Breast epithelium (tissue), 4 donors: ENCODE data around the gene OTUB2. TPM values are rescaled to one million over a fixed set of nuclear protein-coding genes. Genes with fewer than 3 reads are reported as not detected.
A peak's percentile ranks its signal among the peaks of the same experiment; 100 is the strongest.

Experiments
- DNase-seq, 2 donors: peaks; one replicate each; pipeline ENCODE4 v3.0.0-alpha.2; 2019; ENCODE audit warnings: low spot score in 2 of 2
- H3K27ac ChIP-seq, 2 donors: fragments of 200-600 bp; sonication (generic) in 1 of 2; one replicate each; pipeline ENCODE4 v1.5.1; 2016 to 2019; ENCODE audit warnings: mild to moderate bottlenecking in 1 of 2
- H3K27me3 ChIP-seq, 2 donors: fragments of 200-600 bp; sonication (generic) in 1 of 2; one replicate each; pipeline versions ENCODE4 v1.5.1 to v1.6.0; 2017 to 2019; ENCODE audit warnings: control low read depth in 1 of 2, mild to moderate bottlenecking in 1 of 2
- H3K36me3 ChIP-seq: fragments of 200-600 bp; one replicate; pipeline ENCODE4 v1.5.1; 2019
- H3K4me1 ChIP-seq, 2 donors: fragments of 200-600 bp; sonication (generic); one replicate each; pipeline ENCODE4 v1.5.1; 2016 to 2019; ENCODE audit warnings: control low read depth in 1 of 2
- H3K4me3 ChIP-seq, 3 donors: fragments of 200-600 bp; sonication (generic); 1 replicate in 2 of 3; 2 replicates in 1 of 3; pipeline ENCODE4 v1.5.1; 2016 to 2019; ENCODE audit warnings: mild to moderate bottlenecking in 3 of 3, moderate library complexity in 2 of 3
- H3K9me3 ChIP-seq, 2 donors: fragments of 200-600 bp; sonication (generic) in 1 of 2; one replicate each; pipeline ENCODE4 v1.5.1; 2016 to 2019; ENCODE audit warnings: control low read depth in 1 of 2
- CTCF ChIP-seq, 3 donors: fragments of 450-650 bp; IDR thresholded peaks; one replicate each; pipeline ENCODE4 v1.5.1; 2016 to 2017; ENCODE audit warnings: antibody characterized with exemption in 3 of 3, mild to moderate bottlenecking in 3 of 3, moderate library complexity in 3 of 3
- POLR2A ChIP-seq: fragments of 450-650 bp; IDR thresholded peaks from one replicate; pipeline ENCODE4 v1.6.1; 2016; ENCODE audit warnings: antibody characterized with exemption, mild to moderate bottlenecking, moderate library complexity
- POLR2AphosphoS5 ChIP-seq, 3 donors: sonication (generic); formaldehyde crosslinking; IDR thresholded peaks; one replicate each; pipeline ENCODE4 v1.6.1; 2017; ENCODE audit warnings: antibody characterized with exemption in 3 of 3
- intact Hi-C: fragments of 100-400 bp; cut with DNase I; formaldehyde crosslinking; loops from one replicate; pipeline ENCODE4 v1.15.1; 2023; ENCODE audit warnings: low total_unique reads
- total RNA-seq, 3 donors: library from RNA; depleted of rRNA; stranded (reverse); fragments of >200 nt; gene quantifications; one replicate each; pipeline ENCODE4 v1.1.0, GENCODE V29; 2016

OTUB2 gene
- total RNA-seq, 3 donors from 2014 or later, result 0.64 to 1.6 (median 0.73) TPM

- DNase-seq, result no peak
- no peak overlapping the region for H3K27ac ChIP-seq
- no peak for TF ChIP-seq CTCF (IDR thresholded peaks at IDR 0.05)
- TF ChIP-seq POLR2A, result no peak
- no peak for TF ChIP-seq POLR2AphosphoS5 (IDR thresholded peaks at IDR 0.05)
- intact Hi-C loops, result no loop called here
- H3K36me3 ChIP-seq, result no peaks in the 10 kb centered on the region
- no peaks in the 10 kb centered on the region for H3K4me1 ChIP-seq
- no peak overlapping the region for H3K4me3 ChIP-seq
- no peaks in the 10 kb centered on the region for H3K27me3 ChIP-seq
- no peaks in the 10 kb centered on the region for H3K9me3 ChIP-seq
Observed at GRCh38 chr14:94022532-94023411, 3.4 kb upstream of the OTUB2 start.

- H3K9me3 ChIP-seq, result no peaks in the 10 kb centered on the region
- intact Hi-C loops, result no loop called here
- H3K27ac ChIP-seq, result no peak overlapping the region
- H3K27me3 ChIP-seq, result no peaks in the 10 kb centered on the region
- TF ChIP-seq CTCF (IDR thresholded peaks at IDR 0.05) (no peak), POLR2AphosphoS5 (IDR thresholded peaks at IDR 0.05) (no peak), POLR2A (no peak)
- H3K4me3 ChIP-seq, result no peak overlapping the region
- DNase-seq, result no peak
- H3K36me3 ChIP-seq, result no peaks in the 10 kb centered on the region
- no peaks in the 10 kb centered on the region for H3K4me1 ChIP-seq
Observed at GRCh38 chr14:94024549-94024948, 1.6 kb upstream of the OTUB2 start.

- DNase-seq, result no peak
- no peak overlapping the region for H3K27ac ChIP-seq
- TF ChIP-seq POLR2AphosphoS5 (IDR thresholded peaks at IDR 0.05), result no peak
- no peak for TF ChIP-seq POLR2A
- no peak for TF ChIP-seq CTCF (IDR thresholded peaks at IDR 0.05)
- no peaks in the 10 kb centered on the region for H3K4me1 ChIP-seq
- intact Hi-C loops, result loop anchor here (2.0 kb wide), 1 partner anchor 77 kb away; no protein-coding TSS in a partner anchor
- H3K27me3 ChIP-seq, result no peaks in the 10 kb centered on the region
- H3K9me3 ChIP-seq, result no peaks in the 10 kb centered on the region
- H3K36me3 ChIP-seq, result no peaks in the 10 kb centered on the region
- H3K4me3 ChIP-seq, result peak overlapping the region in 2 of 3 donors; percentile 76 to 97
Observed at GRCh38 chr14:94025720-94026119, 420 bp upstream of the OTUB2 start.

GRCh38 chr14:94026889-94027469, 839 bp downstream of the OTUB2 start:
- TF ChIP-seq POLR2A, result no peak
- TF ChIP-seq POLR2AphosphoS5 (IDR thresholded peaks at IDR 0.05), result no peak
- TF ChIP-seq CTCF (IDR thresholded peaks at IDR 0.05), result no peak
- Histone ChIP-seq H3K9me3 (no peaks in the 10 kb centered on the region), H3K4me3 (peak overlapping the region; percentile 62 to 97 (median 76)), H3K27me3 (no peaks in the 10 kb centered on the region), H3K27ac (no peak overlapping the region), H3K4me1 (no peaks in the 10 kb centered on the region), H3K36me3 (no peaks in the 10 kb centered on the region)
- intact Hi-C loops, result loop anchor here (2.0 kb wide), 1 partner anchor 78 kb away; no protein-coding TSS in a partner anchor
- no peak for DNase-seq
